NCI-H82 (cell line): ENCODE data around the gene HCRT.
"Not testable (repeated sequence)": the region's sequence is repeated elsewhere in the genome, so short reads cannot be mapped to it uniquely, and the experiment has no call there.

ENCODE experiments used
- DNase-seq: peaks from one replicate; lab custom pipeline; 2025; lab: John Stamatoyannopoulos, UW

HCRT gene, protein sequence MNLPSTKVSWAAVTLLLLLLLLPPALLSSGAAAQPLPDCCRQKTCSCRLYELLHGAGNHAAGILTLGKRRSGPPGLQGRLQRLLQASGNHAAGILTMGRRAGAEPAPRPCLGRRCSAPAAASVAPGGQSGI

DNA sequence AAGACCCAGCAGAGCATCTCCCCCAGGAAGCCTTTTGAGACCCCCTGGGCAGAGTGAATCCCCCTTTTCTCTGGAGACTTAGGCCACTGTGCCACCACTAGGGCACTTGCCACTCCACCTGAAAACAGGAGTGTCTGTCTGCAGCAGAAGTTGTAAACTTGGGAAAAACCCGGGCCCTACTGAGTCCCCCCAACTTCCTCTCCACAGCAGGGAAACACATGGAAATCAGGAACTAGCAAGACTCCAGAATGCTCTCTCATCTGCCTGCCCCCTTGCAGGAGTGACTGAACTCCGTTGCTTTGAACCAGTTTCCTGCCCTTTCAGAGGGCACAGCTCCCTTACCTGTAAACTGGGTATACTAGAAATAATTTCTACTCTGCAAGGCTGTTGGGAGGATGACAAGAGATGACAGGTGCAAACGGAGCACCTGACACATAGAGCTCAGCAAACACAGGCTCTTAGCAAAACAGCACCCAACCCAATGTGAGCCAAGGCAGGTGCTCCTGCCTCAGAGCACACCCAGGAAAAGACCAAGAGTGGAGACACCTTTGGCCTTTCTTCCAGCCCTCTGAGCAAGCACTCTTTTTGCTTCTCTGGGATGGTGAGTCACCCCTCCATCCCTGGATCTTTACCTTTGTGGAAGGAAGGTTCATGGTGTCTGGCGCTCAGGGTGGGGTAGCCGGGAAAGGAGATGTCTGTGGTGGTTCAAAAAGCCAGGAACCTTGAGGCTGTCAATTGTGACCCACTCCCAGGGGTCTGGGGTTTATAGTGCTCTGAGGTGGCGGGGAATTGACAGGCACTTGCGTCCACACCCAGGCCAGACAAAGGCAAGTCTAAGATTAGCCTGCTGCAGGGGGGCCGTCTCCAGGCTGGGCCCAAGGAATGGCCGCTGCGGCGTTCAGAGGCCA, at the start of gene HCRT:
Gene HCRT, minus strand, starts transcription at position 740 of the 908 bp plus-strand sequence. Its CDS starts 87 bp downstream, at position 653.
- no peak for DNase-seq

DNA sequence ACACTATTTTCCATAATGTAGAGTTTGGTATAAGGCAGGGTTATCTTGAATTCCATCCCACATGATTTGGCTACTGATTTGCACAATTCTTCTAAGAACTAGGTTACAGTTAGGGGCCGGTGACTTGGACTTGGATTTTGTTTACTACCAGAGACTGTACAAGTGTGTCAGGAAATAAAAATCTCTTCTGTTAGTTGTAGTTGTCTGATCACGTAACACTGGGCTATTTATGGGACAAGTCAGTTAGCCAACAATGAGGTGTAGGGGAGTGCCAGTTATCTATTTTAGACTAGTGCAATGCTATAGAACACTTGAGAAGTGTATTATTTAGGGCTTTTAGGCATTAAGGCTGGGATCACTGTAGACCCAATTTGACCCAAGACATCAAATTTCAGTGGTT, 48.7 kb upstream of the HCRT start:
- DNase-seq: no peak

DNA sequence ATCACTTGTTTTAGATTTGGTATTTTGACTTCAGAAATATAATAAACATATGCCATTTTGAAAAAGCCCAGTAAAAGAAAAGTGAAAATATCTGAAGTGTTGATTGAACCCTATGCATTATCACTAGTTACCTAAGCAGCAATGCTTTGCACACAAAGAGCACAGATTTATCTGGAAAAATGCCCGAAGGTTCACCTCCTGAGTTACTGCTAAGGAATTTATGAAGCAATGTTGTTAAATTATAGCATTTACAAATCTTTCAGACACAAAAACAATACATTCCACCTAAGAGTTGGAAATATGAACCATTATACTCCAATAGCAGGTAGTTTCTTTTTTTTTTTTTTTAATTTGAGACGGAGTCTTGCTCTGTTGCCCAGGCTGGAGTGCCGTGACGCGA, 47.9 kb upstream of the HCRT start:
- DNase-seq: no peak

DNA sequence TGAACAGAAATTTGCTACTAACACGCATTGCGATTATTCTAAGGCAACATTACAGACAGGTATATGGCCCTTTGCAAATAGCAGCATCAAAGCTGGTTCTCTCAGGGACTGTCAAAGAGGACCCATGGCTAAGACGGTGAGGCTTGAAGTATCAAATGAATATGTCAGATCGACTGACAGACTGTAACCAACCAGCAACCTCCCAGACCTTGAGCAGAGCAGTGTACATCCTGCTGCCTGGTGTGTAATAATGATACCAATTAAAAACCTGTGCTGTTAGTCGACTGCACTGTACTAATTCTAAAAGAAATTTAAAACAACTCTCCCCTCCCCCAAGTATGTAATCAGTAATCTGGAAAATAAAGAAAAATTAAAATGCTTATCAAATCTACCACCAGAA, 45.0 kb upstream of the HCRT start:
- no peak for DNase-seq

DNA sequence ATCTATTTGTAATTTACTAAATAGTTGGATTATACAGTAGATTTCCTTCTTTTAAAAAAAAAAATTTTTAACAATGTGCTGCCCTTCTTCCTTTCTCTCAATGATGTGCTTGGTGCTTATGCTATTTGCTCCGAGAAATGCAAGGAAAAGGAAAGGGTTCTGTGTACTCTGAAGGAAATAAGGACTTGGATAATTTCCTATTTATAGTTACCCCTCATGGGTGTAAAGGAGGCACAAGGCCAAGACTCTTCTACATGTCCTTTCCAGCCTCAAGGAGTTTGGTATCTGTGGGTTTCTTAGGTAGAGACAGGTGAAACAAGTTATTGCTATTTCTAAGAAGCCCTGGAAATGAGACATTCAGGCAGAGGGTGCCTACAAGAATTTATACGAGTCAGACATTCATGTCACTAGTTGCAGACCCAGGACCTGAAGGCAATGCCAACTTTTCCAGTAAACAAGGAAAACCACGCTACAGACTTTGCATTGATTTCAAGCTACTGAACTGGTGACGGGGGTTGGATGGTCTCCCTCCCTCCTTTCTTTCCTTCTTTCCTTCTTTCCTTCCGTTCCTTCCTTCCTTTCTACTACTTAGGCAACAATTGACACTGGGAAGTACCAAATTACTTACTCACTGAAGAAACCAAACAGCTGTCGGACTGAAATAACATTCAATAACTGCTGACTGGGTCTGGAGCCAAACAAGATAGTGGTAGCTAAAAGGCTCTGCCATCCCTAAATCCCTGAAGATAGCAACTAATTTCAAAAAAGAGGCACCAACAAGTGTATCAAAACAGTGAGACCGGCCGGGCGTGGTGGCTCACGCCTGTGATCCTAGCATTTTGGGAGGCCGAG, 42.8 kb upstream of the HCRT start:
- DNase-seq: no peak

DNA sequence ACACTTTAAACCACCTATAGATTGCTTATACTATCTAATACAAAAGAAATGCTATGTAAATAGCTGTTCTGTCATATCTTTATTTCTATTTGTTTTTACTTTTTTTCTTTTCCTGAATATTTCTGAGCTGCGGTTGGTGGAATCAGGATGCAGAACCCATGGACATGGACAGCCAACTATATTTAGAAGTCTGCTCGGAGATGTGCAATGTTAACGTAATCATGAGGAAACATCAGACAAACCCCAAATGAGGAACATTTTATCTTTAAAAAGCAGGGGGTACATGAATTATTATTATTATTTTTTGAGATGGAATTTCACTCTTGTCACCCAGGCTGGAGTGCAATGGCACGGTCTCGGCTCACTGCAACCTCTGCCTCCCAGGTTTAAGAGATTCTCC, 40.4 kb upstream of the HCRT start:
- DNase-seq: no peak

DNA sequence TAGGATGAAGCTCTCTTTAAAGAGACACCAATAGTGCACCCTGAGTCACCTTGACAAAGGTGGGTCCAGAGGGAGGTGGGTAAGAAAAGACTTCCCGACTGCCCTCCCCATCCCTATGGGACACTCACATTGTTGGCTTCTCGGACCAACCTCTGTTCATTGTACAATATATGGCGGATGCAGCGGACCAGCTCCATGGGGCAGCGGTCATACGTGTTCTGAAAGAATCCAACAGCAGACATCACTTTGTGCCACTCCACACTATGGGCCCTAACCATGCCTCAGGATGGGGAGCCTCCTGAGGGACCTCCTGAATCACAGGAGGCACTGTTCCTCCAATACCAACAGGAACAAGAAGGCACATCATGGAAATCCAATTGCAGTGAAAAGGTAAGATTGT, 39.4 kb upstream of the HCRT start:
- no peak for DNase-seq

DNA sequence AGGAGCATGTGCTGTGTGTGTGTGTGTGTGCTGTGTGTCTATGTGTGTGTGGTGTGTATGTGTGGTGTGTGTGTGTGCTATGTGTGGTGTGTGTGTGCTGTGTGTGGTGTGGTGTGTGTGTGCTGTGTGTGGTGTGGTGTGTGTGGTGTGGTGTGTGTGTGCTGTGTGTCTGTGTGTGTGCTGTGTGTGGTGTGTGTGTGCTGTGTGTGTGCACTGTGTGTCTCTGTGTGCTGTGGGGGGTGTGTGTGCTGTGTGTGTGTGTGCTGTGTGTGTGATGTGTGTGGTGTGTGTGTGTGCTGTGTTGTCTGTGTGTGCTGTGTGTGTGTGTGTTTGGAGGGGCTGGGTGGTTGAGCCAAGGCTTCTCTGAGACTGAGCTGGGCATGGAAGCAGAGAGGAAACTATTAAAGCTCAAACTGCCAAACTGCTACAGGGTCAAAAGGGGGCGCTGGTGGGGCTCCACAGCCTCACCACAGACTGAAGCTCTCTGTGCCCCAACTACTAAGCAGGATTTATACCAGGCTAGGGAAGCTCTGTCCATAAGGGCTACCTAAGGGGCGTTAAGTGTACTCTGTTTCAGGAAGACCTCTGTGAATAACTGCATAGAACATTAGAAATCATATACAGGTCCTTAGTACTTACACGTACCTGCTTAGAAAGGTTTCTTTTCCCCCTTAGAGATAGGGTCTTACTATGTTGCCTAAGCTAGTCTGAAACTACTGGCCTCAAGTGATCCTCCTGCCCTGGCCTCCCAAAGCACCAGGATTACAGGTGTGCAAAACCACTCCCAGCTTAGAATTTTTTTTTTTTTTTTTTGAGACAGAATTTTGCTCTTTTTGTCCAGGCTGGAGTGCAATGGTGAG, 36.9 kb upstream of the HCRT start:
- peak; percentile 77 for DNase-seq

DNA sequence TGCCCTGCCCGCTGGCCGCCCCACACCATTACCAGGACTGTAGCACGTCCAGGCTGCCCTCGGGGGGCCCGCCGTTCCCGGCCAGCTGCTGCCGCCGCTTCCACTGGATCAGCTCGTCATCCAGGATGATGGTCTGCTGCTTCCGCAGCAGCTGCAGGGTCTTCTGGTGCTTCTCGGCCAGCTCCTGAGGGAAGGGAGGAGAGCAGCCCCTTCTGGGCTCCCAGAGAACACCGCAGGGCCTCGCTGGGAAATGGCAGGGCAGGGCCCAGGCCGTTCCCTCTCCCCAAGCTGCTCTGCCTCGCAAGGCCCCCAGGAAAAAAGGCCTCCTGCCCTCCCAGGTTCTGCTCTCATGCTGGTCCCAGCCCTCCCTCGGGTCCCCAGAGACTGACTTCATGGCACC, 34.0 kb upstream of the HCRT start:
- DNase-seq: not testable (repeated sequence)

DNA sequence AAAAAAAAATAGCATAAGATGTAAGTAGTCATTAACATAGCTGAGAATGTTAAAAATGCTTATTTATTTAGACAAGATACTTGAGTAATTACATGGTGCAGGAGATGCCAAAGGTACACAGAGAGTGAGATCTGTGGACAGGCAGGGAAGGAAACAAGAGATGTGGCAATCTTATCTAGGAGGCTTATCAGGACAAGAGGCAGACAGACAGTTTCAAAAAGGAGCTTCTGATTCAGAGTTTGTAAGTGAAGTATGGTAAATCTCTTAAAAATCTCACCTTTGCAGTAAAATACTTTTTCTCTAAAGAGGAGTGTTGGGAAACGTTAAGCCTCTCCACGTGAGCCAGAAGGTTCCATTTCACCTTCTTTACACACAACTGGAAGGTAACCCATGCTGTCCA, 28.9 kb upstream of the HCRT start:
- no peak for DNase-seq

DNA sequence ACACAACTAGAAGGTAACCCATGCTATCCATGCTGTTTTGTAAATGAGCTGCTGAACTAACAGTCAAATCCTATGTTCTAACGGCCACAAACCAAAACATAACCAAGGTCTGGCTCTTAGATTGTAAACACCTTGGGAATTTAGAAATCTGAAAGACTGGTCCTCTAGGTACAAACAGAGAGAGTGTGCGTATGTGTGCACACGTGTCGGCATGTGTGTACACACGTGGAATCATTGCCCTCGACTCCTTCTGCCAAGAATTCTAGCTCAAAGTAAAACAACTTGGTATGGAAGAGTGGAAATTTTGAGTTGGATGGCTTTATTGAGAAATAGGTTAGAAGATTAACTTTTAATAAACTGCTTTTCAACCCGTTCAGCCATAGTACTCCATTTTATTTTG, 27.1 kb upstream of the HCRT start:
- no peak for DNase-seq

DNA sequence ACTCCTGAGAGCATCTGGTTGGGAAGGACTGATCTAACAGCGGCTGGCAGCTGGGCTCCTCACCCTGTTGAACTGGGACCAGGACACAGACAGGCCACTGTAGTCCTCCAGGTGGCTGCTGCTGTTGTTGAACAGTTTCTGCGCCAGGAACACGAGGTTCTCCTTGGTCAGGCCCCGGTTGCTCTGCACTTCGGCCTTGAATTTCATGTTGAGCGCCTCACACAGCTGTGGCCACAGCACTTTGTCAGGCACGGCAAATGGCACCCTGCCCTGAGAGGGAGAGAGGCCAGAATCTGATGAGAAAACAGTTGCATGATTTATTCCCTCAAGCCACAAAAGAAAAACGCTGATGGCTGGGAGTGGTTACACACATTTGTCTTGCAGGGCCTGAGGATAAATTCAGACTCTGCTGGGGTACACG, 26.7 kb upstream of the HCRT start:
- not testable (repeated sequence) for DNase-seq

DNA sequence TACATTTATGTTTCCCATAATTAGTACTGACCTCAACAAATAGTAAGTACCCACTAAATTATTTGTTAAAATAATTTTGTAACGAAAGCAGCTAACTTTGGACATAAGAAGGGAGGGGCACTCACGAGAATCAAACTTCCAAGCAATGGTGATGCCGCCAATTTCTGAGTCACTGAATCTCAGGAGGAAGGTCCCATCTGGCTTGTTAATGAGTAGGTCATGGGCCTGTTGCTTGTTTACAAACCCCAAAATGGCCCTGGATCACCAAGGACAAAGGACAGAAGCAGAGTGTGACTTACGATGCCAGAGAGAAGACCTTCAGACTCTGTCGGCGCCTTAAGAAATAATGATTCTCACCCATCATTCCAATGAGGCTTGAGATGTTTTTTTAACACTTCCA, 24.8 kb upstream of the HCRT start:
- no peak for DNase-seq

DNA sequence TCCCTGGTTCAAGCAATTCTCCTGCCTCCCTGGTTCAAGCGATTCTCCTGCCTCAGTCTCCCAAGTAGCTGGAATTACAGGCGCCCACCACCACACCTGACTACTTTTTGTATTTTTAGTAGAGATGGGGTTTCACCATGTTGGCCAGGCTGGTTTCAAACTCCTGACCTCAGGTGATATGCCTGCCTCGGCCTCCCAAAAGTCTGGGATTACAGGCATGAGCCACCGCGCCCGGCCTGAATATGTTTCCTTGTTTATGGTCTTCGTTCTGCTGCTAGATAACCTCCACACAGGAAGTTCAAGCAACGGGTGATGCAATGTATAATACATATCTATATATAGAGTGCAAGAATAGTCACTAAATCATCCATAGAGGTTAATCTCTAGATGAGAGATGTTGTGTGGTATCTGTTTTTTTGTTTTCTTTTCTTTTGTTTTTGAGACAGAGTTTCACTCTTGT, 20.9 kb upstream of the HCRT start:
- DNase-seq: not testable (repeated sequence)

DNA sequence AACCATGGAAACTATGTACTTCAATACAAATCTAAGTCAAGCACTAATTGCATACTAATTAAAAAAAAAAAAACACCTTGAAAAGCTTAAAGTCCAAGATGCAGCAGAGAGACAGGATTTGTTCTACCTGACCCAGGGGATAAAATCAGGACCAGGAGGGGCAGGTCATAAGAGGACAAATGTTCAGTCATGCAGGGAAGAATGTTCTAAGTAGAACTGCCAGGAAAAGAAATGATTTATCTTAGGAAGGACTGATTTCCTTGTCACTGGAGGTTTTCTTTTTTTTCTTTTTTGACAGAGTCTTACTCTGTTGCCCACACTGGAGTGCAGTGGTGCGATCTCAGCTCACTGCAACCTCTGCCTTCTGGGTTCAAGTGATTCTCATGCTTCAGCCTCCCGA, 18.1 kb upstream of the HCRT start:
- no peak for DNase-seq

DNA sequence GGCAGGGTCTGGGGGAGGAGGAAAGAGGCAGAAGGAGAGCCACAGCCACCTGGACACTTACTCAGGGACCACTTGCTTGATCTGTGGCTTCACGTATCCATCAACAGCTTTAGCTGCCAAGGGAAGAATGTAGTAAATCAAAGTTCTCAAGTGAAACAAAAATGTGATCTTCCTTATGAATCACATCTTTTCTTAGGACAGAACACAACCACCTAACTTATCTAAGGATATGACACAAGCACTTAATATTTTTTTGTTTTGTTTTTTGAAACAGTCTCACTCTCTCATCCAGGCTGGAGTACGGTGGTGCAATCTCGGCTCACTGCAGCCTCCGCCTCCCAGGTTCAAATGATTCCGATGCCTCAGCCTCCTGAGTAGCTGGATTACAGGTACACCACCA, 17.4 kb upstream of the HCRT start:
- no peak for DNase-seq

DNA sequence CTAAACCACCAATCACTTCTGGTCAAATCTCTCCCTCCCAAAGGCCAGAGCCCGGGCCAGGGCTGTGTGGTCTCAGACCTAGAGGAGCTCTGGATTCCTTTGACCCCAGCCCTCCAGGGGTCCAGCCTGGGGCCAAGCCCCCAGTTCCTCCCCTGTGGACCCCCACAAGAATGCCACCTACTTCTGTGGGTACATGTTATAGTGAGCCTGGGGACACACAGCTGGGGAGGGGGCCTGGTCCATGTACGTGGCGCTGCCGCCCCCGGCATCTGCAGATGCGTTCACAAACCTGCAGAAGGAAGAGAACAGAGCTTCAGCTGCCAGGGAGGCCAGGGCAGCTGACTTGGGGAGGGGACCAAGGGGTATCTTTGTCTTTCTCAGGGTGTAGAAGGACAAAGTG, 16.9 kb upstream of the HCRT start:
- DNase-seq: no peak

DNA sequence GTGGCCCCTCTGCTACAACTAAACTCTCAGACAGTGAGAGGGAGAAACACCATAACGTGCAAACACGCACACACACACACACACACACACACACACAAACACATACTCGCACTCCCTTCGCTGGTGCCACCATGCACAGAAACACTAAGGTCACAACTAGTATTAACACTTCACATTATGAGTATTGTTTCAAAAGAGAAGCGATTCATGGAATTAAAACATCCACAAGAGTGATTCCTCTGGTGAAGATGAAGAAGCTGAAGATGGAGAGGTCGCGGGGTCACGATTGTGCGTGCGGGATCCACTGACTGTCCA, 16.2 kb upstream of the HCRT start:
- DNase-seq: no peak

DNA sequence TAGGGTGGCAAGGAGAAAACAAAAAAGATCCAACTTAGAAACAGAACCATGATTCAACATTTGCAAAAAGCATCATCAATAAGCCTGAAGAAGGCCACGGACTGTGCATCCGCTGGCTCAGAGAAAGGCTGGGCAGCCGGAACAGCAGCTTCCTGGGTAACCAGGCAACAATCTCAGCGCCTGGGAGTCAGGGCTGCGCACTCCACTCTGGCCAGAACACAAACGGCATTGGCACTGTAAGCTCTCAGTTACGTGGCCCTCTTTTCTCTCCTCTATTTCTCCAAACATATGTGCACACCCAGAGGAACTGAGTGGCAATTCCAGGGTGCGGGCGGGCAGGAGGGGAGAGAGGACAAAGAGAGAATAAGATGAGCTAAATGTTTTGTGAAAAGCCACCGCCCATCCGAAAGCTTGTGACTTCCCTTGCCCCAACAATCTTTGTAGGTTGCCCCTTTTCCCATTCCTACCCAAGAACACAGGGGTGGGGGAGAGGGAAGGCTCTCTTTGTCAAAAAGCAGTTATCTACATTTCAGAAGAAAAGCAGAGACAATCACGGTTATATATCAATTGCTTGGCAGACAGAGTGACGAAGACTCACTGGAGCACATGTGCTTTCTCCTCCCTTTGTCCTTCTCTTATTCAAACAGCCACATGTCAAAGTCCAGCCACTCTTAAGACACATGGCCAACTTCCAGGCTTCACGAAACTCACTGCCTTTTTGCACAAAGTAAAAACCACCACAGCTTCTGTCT, 15.6 kb upstream of the HCRT start:
- no peak for DNase-seq

DNA sequence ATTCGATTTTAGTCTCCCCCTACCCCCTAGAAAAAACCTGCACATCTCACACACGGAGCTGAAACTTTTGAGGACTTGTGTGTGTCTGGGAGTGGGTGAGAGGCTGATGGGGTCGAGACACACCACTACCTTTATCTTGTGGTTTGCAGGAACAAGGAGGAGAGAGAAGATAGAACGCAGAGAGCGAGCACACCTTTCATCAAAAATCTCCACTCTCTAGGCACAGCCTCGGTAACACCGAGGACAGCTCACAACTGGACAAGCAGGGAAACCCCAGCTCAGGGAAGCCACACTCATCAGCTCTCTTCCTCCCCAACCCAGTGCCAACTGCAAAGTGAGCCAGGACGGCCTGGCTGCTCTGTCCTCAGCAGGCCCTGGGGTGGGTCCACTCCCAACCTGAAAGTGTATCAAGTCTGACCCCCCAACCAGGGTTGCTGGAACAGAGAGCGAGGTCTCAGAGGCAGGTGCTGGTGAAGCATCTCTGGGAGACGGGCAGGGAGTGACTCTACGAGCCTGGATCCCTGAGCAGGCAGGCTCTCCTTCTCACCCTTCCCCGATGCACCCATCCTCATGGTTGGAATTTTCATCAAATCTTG, 14.3 kb upstream of the HCRT start:
- no peak for DNase-seq

DNA sequence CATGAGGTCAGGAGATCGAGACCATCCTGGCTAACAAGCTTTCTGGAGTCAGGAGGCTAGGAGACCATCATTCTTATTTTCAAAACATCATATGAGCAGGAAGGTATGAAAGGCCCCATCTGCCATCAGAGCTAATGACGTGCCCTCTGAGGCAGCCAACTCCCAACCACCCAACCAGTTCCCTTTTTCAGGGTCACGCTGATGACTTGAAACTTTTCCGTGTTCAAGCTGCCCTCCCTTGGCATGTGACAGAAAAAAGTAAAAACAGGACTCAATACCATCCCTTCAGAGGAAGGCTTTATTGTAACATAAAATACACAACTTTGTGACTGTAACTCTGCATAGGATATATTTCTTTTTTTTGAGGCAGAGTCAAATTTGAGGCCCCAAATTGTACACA, 13.6 kb upstream of the HCRT start:
- no peak for DNase-seq
